Forelimb muscle (tissue), 1 donor: ENCODE measurements around the gene UBAC2. TPM values are rescaled to one million over a fixed set of nuclear protein-coding genes. Genes with fewer than 3 reads are reported as not detected.

ENCODE experiments used
- DNase-seq: peaks from one replicate; pipeline ENCODE4 v3.0.0-alpha.2; 2013; ENCODE audit warnings: low read depth
- polyA plus RNA-seq: library from polyadenylated mRNA; unstranded; fragments of 120-200 nt; gene quantifications from one replicate; pipeline ENCODE4 v1.2.1, GENCODE V29; 2013; ENCODE audit not compliant: insufficient read length

UBAC2 gene, protein sequence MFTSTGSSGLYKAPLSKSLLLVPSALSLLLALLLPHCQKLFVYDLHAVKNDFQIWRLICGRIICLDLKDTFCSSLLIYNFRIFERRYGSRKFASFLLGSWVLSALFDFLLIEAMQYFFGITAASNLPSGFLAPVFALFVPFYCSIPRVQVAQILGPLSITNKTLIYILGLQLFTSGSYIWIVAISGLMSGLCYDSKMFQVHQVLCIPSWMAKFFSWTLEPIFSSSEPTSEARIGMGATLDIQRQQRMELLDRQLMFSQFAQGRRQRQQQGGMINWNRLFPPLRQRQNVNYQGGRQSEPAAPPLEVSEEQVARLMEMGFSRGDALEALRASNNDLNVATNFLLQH
- 97.0 TPM for polyA plus RNA-seq

DNA sequence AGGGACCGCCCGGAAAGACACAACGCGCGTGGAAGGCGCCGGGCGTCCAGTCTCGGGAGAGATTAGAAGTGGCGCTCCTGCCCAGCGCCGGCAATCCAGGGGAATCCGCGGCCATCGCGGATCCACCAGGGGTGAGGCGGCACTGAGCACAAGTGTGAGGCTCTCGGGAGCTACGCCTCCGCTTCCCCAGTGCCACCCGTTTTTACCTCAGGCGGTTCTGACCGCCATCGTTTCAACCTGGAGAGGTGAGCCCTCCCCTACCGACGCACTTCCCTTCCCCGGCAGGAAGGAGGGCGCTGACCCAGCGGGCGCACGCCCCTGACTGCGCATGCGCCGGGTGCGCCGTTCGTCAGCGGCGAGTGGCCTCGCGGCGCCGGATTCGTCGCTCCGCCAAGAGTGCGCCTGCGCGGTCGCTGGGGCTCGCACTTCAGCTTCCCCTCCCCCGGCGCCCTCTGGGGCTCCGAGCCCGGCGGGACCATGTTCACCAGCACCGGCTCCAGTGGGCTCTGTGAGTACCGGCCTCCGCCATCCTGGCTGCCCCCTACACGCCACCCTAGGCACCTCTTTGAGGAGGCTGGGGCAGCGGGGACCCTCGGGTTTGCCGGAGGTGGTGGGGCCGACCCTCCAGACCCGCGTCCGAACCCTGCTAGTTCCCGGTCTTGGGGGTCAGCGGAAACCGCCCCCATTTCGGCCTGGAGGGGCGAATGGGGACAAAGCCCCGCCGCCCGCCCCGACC lies at the start of gene UBAC2:
Gene UBAC2, plus strand, starts transcription at position 423 of the 736 bp plus-strand sequence. Its CDS starts 55 bp downstream, at position 478.
- DNase-seq: peak; percentile 92

DNA sequence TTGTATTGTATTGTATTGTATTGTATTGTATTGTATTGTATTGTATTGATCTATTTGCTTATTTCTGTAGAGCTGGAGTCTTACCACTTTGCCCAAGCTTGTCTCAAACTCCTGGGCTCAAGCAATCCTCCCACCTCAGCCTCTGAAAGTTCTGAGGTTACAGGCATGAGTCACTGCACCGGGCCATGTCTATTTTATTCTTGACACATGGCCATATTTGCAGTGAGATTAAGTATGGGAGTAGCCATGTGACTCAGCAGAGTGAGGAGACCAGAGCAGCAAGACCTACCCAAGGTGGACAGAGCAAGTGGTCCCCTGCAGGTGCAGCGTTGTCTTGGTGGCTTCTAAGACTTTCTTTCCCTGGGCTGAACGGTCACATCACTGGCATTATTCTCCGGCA lies 49.1 kb upstream of the UBAC2 start:
- DNase-seq: no peak

DNA sequence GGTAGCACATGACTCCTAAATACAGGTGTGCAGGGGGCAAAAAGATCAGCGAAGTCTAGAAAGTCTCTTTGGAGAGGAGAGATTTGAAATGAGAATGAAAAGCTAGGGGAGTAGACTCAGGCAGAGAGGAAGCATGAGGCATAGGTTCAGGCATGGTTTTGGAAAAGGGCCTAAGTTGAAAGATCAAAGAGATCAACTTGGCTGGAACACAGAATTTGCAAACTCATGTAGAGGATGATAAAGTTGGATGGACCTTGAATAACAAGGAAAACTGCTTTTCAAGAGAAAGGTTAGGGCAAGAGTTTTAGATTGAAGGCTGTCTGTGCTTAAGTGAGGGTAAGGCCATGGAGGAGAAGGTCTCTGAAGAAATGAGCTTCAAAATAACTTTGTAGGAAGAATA lies 47.4 kb upstream of the UBAC2 start:
- DNase-seq: no peak

DNA sequence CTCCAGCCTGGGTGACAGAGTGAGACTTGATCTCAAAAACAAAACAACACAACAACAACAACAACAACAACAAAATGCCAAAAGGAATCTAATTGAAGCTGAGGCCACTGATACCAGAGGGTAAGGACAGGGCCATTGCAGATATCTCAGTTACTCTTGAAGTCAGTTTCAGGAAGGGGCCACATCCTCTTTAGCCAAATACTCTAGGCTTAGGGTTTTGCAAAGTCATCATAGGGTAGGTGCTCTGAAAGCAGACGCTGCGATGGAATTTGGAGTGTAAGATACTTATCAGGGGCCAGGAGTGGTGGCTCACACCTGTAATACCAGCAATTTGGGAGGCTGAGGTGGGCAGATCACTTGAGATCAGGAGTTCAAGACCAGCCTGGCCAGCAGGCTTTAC lies 46.6 kb upstream of the UBAC2 start:
- DNase-seq: no peak

DNA sequence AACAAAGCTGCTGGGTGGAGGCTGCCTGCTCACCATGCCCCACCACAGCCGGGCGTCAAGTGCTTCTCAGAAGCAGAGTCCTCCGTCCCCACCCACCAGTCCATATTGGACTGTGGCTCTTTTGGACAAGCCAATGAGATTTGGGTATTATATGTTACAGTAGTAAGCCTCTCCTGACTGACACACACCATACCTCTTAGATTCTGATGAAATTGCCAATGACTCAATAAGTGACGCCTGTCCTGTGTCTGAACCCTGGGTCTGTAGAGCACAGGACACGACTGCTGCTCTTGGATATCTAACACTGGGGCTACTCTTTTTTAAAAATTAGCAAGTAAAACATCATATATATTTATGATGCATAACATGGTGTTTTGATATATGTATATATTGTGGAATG lies 44.8 kb upstream of the UBAC2 start:
- DNase-seq: no peak

DNA sequence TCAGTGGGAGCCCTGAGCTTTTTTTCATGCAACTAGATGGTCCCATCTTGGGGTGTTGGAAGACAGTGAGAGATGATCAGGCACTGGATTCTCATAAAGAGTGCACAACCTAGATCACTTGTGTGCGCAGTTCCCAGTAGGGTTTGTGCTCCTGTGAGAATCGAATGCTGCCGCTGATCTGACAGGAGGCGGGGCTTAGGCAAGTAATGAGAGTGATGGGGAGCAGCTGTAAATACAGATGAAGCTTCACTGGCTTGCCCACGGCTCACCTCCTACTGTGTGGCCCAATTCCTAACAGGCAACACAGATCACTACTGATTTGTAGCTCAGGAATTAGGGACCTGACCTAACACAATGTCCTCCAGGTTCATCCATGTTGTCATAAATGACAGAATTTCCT lies 43.6 kb upstream of the UBAC2 start:
- DNase-seq: no peak

DNA sequence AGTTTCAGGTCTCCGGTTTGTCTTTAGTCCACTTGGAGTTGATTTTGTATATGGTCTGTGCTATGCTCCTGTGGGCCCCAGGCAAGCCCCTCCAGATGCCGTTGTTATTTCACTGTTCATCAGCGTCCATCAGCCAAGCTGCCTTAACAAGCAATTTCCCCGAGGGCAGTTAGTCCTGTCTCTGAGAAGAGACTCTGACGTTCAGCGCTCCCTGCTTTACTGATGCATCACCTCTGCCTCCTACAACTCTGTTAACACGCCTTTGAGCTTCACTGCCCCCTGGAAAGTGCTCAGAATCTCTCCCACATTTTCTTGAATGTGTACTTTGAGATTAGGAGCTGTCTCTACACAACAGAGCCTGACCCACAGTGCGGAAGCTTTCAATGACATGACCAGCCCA lies 41.8 kb upstream of the UBAC2 start:
- DNase-seq: no peak

DNA sequence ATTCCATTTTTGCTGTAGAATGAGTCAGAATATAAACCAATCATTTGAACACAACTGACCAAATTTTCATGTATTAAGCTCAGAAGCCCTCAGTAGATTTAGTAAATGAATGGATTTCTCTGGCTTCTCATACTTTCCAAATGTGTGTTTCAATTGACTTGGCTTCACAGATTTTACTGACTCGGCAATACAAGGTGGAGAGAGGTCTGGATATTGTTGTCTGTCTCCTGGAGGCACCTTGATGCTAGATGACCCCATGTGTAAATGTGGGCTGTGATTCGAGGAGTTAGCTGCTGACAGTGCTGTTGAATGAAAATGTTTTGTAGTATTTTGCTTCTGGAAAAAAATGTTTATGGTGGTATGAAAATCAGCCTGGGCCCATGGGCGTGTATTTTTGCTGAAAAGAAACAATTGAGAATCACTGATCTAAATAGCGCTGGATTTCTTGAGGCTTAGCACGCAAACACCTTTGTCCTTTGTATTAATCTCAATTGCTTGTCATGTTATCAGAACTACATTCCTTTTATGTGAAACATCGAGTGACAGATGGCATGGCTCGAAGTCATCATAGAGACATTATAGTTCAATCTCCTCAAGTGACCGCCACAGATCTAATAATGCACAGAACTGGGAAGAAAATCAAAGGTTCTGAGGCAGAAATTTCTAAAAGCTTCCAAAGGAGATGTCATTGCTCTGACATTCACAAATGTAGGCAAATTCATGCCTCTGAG lies 41.2 kb upstream of the UBAC2 start:
- DNase-seq: no peak

DNA sequence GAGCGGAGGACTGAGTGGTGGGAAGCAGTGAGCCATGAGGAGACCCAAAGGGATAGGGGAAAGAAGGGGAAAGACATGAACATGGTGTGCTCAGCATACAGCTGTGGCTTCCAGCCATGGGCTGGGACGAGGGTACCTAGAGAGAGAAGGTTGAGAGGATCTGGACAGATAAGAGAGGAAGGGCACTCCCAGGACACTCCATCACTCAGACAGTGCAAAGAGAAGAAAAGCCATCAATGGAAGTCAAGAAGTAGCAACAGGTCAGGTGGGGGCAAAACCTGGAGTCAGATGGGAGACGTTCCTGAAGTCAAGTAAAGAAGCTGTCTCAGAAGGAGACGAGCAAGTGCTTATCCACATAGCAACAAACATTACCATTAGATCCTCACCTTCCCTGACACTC lies 40.2 kb upstream of the UBAC2 start:
- no peak for DNase-seq

DNA sequence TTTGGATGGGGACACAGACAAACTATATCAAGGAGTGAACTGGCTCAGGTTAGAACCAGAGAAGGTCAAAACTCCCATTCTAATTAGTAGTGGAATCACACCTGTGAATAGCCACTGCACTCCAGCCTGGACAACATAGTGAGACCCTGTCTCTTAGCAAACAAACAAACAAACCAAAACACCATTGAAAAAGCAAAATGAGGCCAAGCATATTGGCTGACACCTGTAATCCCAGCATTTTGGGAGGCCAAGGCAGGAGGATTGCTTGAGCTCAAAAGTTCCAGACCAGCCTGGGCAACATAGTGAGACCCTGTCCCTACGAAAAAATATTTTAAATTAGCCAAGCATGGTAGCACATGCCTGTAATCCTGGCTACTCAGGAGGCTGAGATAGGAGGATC lies 39.1 kb upstream of the UBAC2 start:
- no peak for DNase-seq

DNA sequence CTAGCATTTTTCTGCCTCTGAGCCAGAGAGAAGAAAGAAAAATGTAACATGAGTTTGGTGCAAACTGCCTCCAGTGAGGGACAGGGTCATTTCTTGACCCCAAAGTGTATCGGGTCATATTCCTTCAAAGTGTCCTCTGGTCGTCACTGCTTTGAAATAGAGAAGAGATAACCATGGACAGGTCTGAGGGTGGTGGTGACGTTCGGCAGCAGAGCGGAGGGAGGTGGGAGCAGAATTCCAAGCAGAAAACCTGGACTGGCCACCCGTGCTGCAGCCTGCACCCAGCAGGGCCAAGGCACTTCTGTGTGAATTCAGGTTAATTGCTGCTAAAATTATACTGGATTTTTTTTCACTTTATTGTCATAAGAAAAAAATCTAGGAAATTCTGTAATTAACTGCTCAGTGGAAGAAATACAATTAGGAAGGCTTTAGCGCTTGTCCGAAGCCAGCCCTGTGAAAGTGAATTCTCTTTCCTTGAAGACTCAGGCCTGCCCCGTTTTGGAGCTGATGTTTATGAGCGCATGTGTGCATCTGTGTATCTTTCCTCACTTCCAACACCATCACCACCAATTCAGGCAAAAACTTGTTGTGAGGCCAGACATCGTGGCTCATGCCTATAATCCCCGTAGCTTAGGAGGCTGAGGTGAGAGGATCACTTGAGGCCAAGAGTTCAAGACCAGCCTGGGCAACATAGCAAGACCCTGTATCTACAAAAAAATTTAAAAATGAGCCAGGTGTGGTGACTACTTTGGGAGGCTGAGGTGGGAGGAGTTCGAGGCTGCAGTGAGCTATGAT lies 37.9 kb upstream of the UBAC2 start:
- no peak for DNase-seq

DNA sequence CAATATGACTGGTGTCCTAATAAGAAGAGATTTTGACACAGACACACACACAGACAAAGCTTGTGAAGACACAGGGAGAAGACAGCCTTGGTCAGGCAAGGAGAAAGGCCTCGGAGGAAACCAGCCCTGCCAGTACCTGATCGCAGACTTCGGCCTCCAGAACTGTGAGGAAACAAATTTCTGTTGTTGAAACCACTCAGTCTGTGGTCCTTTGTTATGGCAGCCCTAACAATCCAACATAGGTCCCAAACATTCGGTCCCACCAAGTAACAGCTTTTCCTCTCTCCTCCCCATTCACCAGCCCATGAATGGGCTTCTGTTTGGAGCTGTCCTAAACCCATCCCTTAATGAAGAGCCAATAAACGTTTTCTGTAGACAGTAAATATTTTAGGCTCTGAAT lies 36.4 kb upstream of the UBAC2 start:
- DNase-seq: no peak

DNA sequence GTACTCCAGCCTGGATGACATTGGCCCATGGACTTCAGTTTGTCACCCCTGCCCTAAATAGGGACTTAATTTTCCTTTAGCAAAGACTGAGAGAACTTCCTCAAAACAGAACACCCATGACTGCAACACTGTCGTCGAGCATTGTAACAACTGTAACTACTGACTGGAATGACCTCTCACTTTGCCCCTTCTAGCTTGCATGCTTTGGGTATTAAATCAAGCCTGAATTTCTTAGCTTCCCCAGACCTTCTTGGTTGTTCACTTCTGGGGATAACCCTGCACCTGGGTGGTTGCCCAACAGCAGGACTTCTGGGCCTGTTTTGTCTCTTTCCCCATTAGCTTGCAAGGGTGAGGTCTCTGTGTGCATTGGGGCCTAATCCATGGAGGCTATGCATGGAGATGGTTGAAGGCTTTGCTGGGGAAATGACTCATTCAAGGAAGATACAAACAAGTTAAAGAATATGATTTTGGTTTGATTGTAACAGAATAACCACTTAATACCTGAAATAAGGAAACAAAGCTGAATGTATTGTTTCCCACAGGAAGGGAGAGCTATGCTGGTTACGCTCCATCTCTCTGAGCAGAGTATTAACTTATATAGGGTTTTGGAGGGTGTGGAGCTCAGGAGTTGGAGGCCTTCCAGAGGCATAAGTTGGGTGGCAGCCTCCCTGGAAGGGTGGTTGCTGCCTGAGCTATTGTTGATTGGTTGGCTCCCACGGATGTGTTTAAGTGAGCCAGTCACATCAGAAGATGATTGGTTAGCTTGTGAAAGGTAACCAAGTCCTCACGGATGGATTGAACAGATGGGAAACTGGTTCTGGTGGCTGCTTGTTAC lies 34.7 kb upstream of the UBAC2 start:
- DNase-seq: no peak

DNA sequence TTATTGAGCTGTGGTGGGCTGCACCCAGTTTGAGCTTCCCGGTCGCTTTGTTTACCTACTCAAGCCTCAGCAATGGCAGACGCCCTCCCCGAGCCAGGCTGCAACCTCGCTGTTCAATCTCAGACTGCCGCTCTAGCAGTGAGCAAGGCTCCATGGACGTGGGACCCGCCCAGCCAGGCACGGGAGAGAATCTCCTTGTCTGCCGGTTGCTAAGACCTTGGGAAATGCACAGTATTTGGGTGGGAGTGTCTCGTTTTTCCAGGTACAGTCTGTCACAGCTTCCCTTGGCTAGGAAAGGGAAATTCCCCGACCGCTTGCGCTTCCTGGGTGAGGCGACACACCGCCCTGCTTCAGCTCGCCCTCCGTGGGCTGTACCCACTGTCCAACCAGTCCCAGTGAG lies 27.7 kb upstream of the UBAC2 start:
- no peak for DNase-seq

DNA sequence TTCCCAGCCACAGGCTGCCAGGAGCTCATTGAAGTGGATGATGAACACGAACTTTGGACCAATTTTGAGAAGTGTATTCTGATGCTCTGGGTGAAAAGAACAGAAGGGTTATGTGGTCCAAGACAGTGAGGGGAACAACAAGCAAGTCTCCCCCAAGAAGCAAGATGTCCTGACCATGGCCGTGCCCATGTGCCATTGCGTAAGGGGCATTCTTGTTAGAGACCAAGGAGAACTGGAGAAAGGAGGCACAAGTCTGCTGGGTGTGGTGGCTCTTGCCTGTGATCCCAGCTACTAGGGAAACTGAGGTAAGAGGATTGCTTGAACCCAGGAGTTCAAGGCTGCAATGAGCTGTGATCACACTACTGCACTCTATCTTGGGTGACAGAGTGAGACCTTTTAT lies 27.0 kb upstream of the UBAC2 start:
- no peak for DNase-seq

DNA sequence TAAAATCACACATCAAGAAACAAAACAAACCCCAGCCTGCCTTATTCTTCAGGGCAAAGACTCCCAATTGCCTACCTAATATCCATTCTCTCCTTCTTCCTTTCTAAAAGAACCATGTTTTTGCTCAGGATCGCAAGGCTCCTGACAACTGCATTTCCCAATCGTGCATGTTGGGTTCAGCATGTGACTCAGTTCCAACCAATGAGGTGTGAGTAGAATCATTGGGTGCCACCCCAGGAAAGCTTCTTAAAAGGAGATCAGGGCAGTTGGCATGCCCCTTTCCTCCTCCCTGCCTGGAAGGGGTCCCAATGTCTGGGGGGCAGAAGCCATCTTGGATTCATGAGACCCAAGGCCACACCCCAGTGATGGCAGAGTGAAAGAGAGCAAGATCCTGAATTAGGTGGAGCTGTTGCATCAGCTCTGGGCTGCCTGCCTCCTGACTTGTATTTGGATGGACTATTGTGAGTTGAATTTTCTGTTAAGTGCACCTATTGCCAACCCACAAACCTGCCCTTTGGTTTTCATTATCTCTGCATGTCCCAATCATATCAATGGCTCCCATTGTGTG lies 26.0 kb upstream of the UBAC2 start:
- no peak for DNase-seq

DNA sequence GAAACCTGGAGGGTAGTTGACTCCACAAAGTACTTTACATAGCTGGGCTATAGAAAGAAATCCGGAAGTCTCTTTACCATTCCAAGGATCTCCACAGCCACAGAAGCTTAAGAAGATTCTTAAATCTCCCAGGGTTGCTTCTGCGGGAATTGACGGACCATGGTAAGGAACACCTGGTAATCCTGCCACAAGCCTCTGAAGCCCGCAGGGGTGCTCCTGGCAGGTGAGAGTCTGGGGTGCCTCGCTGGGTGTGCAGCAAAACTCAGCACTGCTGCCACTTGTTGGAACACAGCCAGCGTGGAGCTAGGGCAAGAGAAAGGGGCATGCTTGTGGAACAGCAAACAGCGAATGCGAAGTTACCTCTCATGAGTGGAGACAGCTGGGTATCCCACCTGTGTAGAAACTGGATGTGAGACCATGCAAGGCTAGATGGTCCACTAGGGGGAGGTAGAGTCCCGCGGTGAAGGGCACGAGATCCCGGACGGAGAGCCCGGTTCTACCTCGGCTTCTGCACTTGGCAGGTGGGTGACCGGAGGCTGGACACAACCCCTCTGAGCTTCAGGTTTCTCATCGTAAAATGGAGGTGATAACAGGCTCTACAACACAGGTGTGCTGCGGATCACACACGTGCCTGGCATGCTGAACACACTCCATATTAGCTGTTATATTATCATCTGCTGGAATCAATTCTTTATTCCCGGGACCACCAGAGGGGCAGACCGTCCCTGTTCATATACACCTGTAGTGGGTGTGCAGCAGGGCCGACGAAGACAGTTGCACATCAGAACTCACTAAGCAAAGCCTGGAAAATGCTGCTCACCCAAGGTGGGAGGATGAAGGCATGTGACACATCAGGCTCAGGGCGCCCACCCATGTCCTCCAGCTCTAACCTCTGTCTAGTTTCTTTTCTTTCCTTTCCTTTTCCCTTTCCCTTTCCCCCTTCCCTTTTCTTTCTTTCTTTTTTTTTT lies 24.1 kb upstream of the UBAC2 start:
- no peak for DNase-seq

DNA sequence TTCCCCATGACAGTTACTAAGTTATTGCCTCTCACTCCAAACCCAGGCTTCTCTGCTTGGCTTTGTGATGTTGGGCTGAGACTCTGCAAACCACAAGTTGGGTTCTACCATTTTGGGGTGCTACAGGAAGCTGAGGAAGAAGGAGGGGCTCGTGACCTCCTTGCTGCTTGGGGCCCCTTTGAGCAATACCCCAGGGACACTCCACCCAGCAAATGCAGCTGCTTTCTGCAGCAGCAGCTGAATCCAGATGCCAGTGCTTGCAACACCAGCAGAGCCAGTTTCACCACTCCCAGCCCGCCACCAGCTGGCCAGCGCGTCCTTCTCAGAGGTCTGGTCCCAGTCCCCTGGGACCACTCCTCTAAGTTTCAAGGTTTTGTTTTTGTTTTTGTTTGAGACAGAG lies 22.0 kb upstream of the UBAC2 start:
- DNase-seq: no peak

DNA sequence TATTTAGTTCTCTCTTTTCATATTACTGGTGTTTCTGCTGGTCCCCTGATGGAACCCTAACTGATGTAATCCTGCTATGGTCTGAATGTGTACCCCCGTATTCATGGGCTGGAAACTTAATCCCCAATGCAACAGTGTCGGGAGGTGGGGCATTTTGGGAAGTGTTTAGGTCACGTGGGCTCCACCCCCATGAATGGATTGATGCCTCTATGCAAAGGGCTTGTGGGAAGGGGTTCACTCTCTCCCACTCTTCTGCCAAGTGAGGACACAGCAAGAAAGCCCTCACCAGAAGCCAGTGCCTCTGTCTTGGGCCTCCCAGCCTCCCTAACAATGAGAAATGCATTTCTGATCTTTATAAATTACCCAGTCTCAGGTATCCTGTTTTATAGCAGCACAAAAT lies 21.2 kb upstream of the UBAC2 start:
- no peak for DNase-seq
